HepG2 (cell line): Measurements from ENCODE around the gene TBC1D4. TPM values are rescaled to one million over a fixed set of nuclear protein-coding genes. Genes with fewer than 3 reads are reported as not detected.
A peak's percentile ranks its signal among the peaks of the same experiment; 100 is the strongest.

Experiments
- BHLHE40 ChIP-seq: IDR thresholded peaks from 2 replicates; pipeline ENCODE4 v1.6.1; 2011; ENCODE audit warnings: low read length, improper control_type of control experiment
- CCDC6 ChIP-seq: sonication (generic); formaldehyde crosslinking; IDR thresholded peaks from 2 replicates; pipeline ENCODE4 v1.8.1; 2022; ENCODE audit warnings: mild to moderate bottlenecking, missing genetic modification reagents, moderate library complexity
- ETV6 ChIP-seq: sonication (generic); formaldehyde crosslinking; conservative IDR thresholded peaks from 2 replicates; pipeline ENCODE4 v1.4.0; 2020; ENCODE audit warnings: missing genetic modification reagents
- HDAC2 ChIP-seq: sonication (generic); formaldehyde crosslinking; IDR thresholded peaks from 2 replicates; pipeline ENCODE4 v1.4.0; 2020; ENCODE audit warnings: missing genetic modification reagents
- HNF4A ChIP-seq: sonication (generic); formaldehyde crosslinking; IDR thresholded peaks from 2 replicates; pipeline ENCODE4 v1.4.0; 2020; ENCODE audit warnings: missing genetic modification reagents
- MED1 ChIP-seq: sonication (generic); formaldehyde crosslinking; IDR thresholded peaks from 2 replicates; pipeline ENCODE4 v1.4.0; 2020; ENCODE audit warnings: missing genetic modification reagents
- MED13 ChIP-seq: sonication (generic); formaldehyde crosslinking; IDR thresholded peaks from 2 replicates; pipeline ENCODE4 v1.5.0; 2020; ENCODE audit warnings: missing genetic modification reagents
- MIXL1 ChIP-seq: IDR thresholded peaks from 2 replicates; pipeline ENCODE4 v1.6.1; 2016
- PAXIP1 ChIP-seq: sonication (generic); formaldehyde crosslinking; conservative IDR thresholded peaks from 2 replicates; pipeline ENCODE4 v1.4.0; 2020; ENCODE audit warnings: mild to moderate bottlenecking, missing genetic modification reagents, moderate library complexity
- POGZ ChIP-seq: sonication (generic); formaldehyde crosslinking; IDR thresholded peaks from 2 replicates; pipeline ENCODE4 v1.4.0; 2020; ENCODE audit warnings: mild to moderate bottlenecking, missing genetic modification reagents
- RARA ChIP-seq: IDR thresholded peaks from 2 replicates; pipeline ENCODE4 v1.6.1; 2016; ENCODE audit warnings: missing genetic modification reagents, missing compliant biosample characterization
- TBX2 ChIP-seq: sonication (generic); formaldehyde crosslinking; IDR thresholded peaks from 2 replicates; pipeline ENCODE4 v1.5.0; 2020; ENCODE audit warnings: missing genetic modification reagents, mild to moderate bottlenecking, borderline replicate concordance
- YEATS2 ChIP-seq: sonication (generic); formaldehyde crosslinking; IDR thresholded peaks from 2 replicates; pipeline ENCODE4 v1.4.0; 2020; ENCODE audit warnings: missing genetic modification reagents, borderline replicate concordance
- ZBTB37 ChIP-seq: sonication (generic); formaldehyde crosslinking; IDR thresholded peaks from 2 replicates; pipeline ENCODE4 v1.4.0; 2020; ENCODE audit warnings: mild to moderate bottlenecking, missing genetic modification reagents
- ZMYM4 ChIP-seq: sonication (generic); formaldehyde crosslinking; IDR thresholded peaks from 2 replicates; pipeline ENCODE4 v1.8.1; 2023; ENCODE audit warnings: mild to moderate bottlenecking, missing genetic modification reagents
- ZNF121 ChIP-seq: sonication (generic); formaldehyde crosslinking; IDR thresholded peaks from 2 replicates; pipeline ENCODE4 v1.5.0; 2020; ENCODE audit warnings: mild to moderate bottlenecking, missing genetic modification reagents
- ZNF225 ChIP-seq: sonication (generic); formaldehyde crosslinking; IDR thresholded peaks from 2 replicates; pipeline ENCODE4 v1.4.0; 2020; ENCODE audit warnings: mild to moderate bottlenecking, missing genetic modification reagents
- ZNF331 ChIP-seq: sonication (generic); formaldehyde crosslinking; IDR thresholded peaks from 2 replicates; pipeline ENCODE4 v1.4.0; 2020; ENCODE audit warnings: missing genetic modification reagents
- ZNF766 ChIP-seq: sonication (generic); formaldehyde crosslinking; IDR thresholded peaks from 2 replicates; pipeline ENCODE4 v1.5.0; 2020; ENCODE audit warnings: missing genetic modification reagents, borderline replicate concordance
- ZSCAN25 ChIP-seq: sonication (generic); formaldehyde crosslinking; IDR thresholded peaks from 2 replicates; pipeline ENCODE4 v1.8.0; 2022; ENCODE audit warnings: mild to moderate bottlenecking, missing genetic modification reagents
- polyA plus RNA-seq, 8 experiments: library from polyadenylated mRNA; depleted of rRNA in 3 of 8; stranded (reverse) in 7 of 8; unstranded in 1 of 8; fragments of >200 nt; fragmentation: Illumina TruSeq in 4 of 8; extraction: Trizol in 4 of 8; gene quantifications; 2 replicates each; pipeline versions ENCODE4 v1.2.1 to v1.2.3, GENCODE V29; 2011 to 2016; ENCODE audit warnings: low read depth in 4 of 8, missing spikeins in 1 of 8, mixed read lengths in 1 of 8; ENCODE audit not compliant: insufficient read depth in 1 of 8
- total RNA-seq, 5 experiments: library from RNA; depleted of rRNA; stranded (reverse); fragments of >200 nt; fragmentation: Illumina TruSeq; extraction: Trizol; gene quantifications; 2 replicates each; pipeline ENCODE4 v1.2.3, GENCODE V29; 2016; ENCODE audit warnings: low read depth in 1 of 5

The TBC1D4 gene
- total and polyA plus RNA-seq, 2 of the 13 experiments (the other 11 are each of a cell fraction or from before 2014, with no cell fraction given): 35.9 to 64.4 TPM

GRCh38 chr13:75402787-75403186 is 79.2 kb downstream of the TBC1D4 start (continued):
- TF ChIP-seq ZNF331 (CRISPR knock-in tag) (peak; percentile 45; the same call in 1 of the 2 replicates), YEATS2 (no peak), MED13 (CRISPR knock-in tag) (no peak), RARA (CRISPR knock-in tag) (peak; percentile 50), HNF4A (CRISPR knock-in tag) (peak; percentile 27; the same call in 1 of the 2 replicates), BHLHE40 (no peak), ZNF225 (CRISPR knock-in tag) (no peak), ZNF766 (peak; percentile 34; the same call in 1 of the 2 replicates), HDAC2 (CRISPR knock-in tag) (peak; percentile 45; the same call in 1 of the 2 replicates), POGZ (CRISPR knock-in tag) (peak; percentile 52; the same call in 1 of the 2 replicates), PAXIP1 (CRISPR knock-in tag) (peak; percentile 36), CCDC6 (CRISPR knock-in tag) (no peak), TBX2 (CRISPR knock-in tag) (peak; percentile 40; the same call in 1 of the 2 replicates), ETV6 (CRISPR knock-in tag) (no peak), ZSCAN25 (CRISPR knock-in tag) (no peak), ZNF121 (no peak), MIXL1 (CRISPR knock-in tag) (peak; percentile 66; the same call in 1 of the 2 replicates), MED1 (CRISPR knock-in tag) (peak; percentile 46; the same call in 1 of the 2 replicates), ZBTB37 (CRISPR knock-in tag) (no peak), ZMYM4 (peak; percentile 36; the same call in 1 of the 2 replicates)
- TF ChIP-seq, all 625 proteins: peak for 33
